Activated naive CD4-positive, alpha-beta T cell treated with anti-CD3 and anti-CD28 coated beads for 36 hours (primary cell): ENCODE data around the gene RHBDD1. TPM values are rescaled to one million over a fixed set of nuclear protein-coding genes. Genes with fewer than 3 reads are reported as not detected.

Experiments
- CTCF ChIA-PET: fragments of 350-600 bp; sonication (Branson Sonifier 250); formaldehyde crosslinking; loops from one replicate; lab custom pipeline; 2021; ENCODE audit warnings: antibody characterized with exemption; lab: Charles Lee
- DNase-seq: peaks from one replicate; pipeline ENCODE4 v3.0.0-alpha.2; 2020
- H3K27ac Mint-ChIP-seq: one replicate; pipeline ENCODE4 v1.8.0; 2021; ENCODE audit warnings: mild to moderate bottlenecking, mixed read lengths
- H3K27me3 Mint-ChIP-seq: one replicate; pipeline ENCODE4 v1.8.0; 2021; ENCODE audit warnings: low read depth, mixed read lengths
- H3K36me3 Mint-ChIP-seq: one replicate; pipeline ENCODE4 v1.8.0; 2021; ENCODE audit warnings: low read depth, mixed read lengths
- H3K4me1 Mint-ChIP-seq: one replicate; pipeline ENCODE4 v1.8.0; 2021; ENCODE audit warnings: low read depth, mixed read lengths
- H3K4me3 Mint-ChIP-seq: one replicate; pipeline ENCODE4 v1.8.0; 2021; ENCODE audit warnings: mild to moderate bottlenecking, moderate library complexity, mixed read lengths
- H3K9me3 Mint-ChIP-seq: one replicate; pipeline ENCODE4 v1.8.0; 2021; ENCODE audit warnings: mixed read lengths
- intact Hi-C: fragments of 100-400 bp; cut with micrococcal nuclease; formaldehyde crosslinking; loops from one replicate; pipeline ENCODE4 v1.15.1; 2023
- total RNA-seq, 2 experiments: library from RNA; stranded (reverse); gene quantifications; one replicate each; pipeline ENCODE4 v1.2.3, GENCODE V29; 2021

RHBDD1 gene
- total RNA-seq, 2 experiments from 2014 or later, result 42.6 to 43.3 TPM

GRCh38 chr2:226910384-226910783, 74.5 kb downstream of the RHBDD1 start:
- no peak overlapping the region for H3K27ac Mint-ChIP-seq

GRCh38 chr2:226911932-226912331, 76.1 kb downstream of the RHBDD1 start:
- CTCF ChIA-PET, result interaction anchor here (1.2 kb wide), 1 partner anchor 10 kb away, joined by 3 read pairs; no protein-coding TSS in a partner anchor
- DNase-seq, result no peak
- Mint-ChIP-seq H3K9me3 (peaks cover 2% of the 10 kb centered on the region), H3K27ac (no peak overlapping the region), H3K4me1 (peaks cover 18% of the 10 kb centered on the region), H3K36me3 (peaks cover 33% of the 10 kb centered on the region), H3K27me3 (no peaks in the 10 kb centered on the region), H3K4me3 (no peak overlapping the region)
- intact Hi-C loops, result no loop called here

More at GRCh38 chr2:226910384-226910783, 74.5 kb downstream of the RHBDD1 start:
- Mint-ChIP-seq H3K4me3 (no peak overlapping the region), H3K36me3 (peaks cover 34% of the 10 kb centered on the region), H3K27me3 (no peaks in the 10 kb centered on the region), H3K9me3 (peaks cover 2% of the 10 kb centered on the region), H3K4me1 (peaks cover 17% of the 10 kb centered on the region)
- DNase-seq, result no peak
- intact Hi-C loops, result no loop called here
- CTCF ChIA-PET, result no interaction called here

- CTCF ChIA-PET, result no interaction called here
- H3K9me3 Mint-ChIP-seq, result peaks cover 2% of the 10 kb centered on the region
These were observed 77.8 kb downstream of the RHBDD1 start for GRCh38 chr2:226913641-226914040.

GRCh38 chr2:226915846-226916360, 80.0 kb downstream of the RHBDD1 start:
- DNase-seq, result no peak
- Mint-ChIP-seq H3K4me1 (peaks cover 18% of the 10 kb centered on the region), H3K36me3 (peaks cover 33% of the 10 kb centered on the region), H3K27me3 (no peaks in the 10 kb centered on the region), H3K9me3 (peaks cover 2% of the 10 kb centered on the region), H3K4me3 (no peak overlapping the region), H3K27ac (no peak overlapping the region)
- intact Hi-C loops, result no loop called here
- CTCF ChIA-PET, result interaction anchor here (0.7 kb wide), 1 partner anchor 56 kb away, joined by 3 read pairs; no protein-coding TSS in a partner anchor

More at GRCh38 chr2:226913641-226914040, 77.8 kb downstream of the RHBDD1 start:
- no peak overlapping the region for H3K27ac Mint-ChIP-seq
- no peaks in the 10 kb centered on the region for H3K27me3 Mint-ChIP-seq
- no peak for DNase-seq
- no peak overlapping the region for H3K4me3 Mint-ChIP-seq
- peaks cover 36% of the 10 kb centered on the region for H3K36me3 Mint-ChIP-seq
- peaks cover 18% of the 10 kb centered on the region for H3K4me1 Mint-ChIP-seq
- intact Hi-C loops, result no loop called here

- Mint-ChIP-seq H3K4me3 (no peak overlapping the region), H3K27ac (no peak overlapping the region), H3K36me3 (peaks cover 37% of the 10 kb centered on the region)
These were observed 80.8 kb downstream of the RHBDD1 start for GRCh38 chr2:226916669-226917068.

GRCh38 chr2:226932443-226932842, 96.6 kb downstream of the RHBDD1 start:
- intact Hi-C loops, result no loop called here
- Mint-ChIP-seq H3K9me3 (no peaks in the 10 kb centered on the region), H3K4me3 (no peak overlapping the region), H3K27me3 (no peaks in the 10 kb centered on the region), H3K27ac (no peak overlapping the region), H3K36me3 (peaks cover 12% of the 10 kb centered on the region), H3K4me1 (no peaks in the 10 kb centered on the region)
- DNase-seq, result no peak
- CTCF ChIA-PET, result no interaction called here

More at GRCh38 chr2:226916669-226917068, 80.8 kb downstream of the RHBDD1 start:
- no peak for DNase-seq
- H3K9me3 Mint-ChIP-seq, result peaks cover 2% of the 10 kb centered on the region
- intact Hi-C loops, result no loop called here
- H3K4me1 Mint-ChIP-seq, result peaks cover 24% of the 10 kb centered on the region
- H3K27me3 Mint-ChIP-seq, result no peaks in the 10 kb centered on the region
- CTCF ChIA-PET, result interaction anchor here (0.7 kb wide), 1 partner anchor 57 kb away, joined by 3 read pairs; no protein-coding TSS in a partner anchor

- H3K9me3 Mint-ChIP-seq, result no peaks in the 10 kb centered on the region
- no peaks in the 10 kb centered on the region for H3K27me3 Mint-ChIP-seq
- H3K4me3 Mint-ChIP-seq, result no peak overlapping the region
- peaks cover 24% of the 10 kb centered on the region for H3K36me3 Mint-ChIP-seq
- DNase-seq, result no peak
- H3K4me1 Mint-ChIP-seq, result no peaks in the 10 kb centered on the region
- no peak overlapping the region for H3K27ac Mint-ChIP-seq
- CTCF ChIA-PET, result interaction anchor here (0.7 kb wide), 1 partner anchor 120 kb away, joined by 3 read pairs; no protein-coding TSS in a partner anchor
- intact Hi-C loops, result no loop called here
These were observed 98.8 kb downstream of the RHBDD1 start for GRCh38 chr2:226934546-226935201.

GRCh38 chr2:226943862-226944620, 108.2 kb downstream of the RHBDD1 start:
- Mint-ChIP-seq H3K36me3 (peaks cover 26% of the 10 kb centered on the region), H3K9me3 (peaks cover 21% of the 10 kb centered on the region), H3K27me3 (no peaks in the 10 kb centered on the region), H3K4me3 (no peak overlapping the region), H3K4me1 (peaks cover 2% of the 10 kb centered on the region), H3K27ac (no peak overlapping the region)
- intact Hi-C loops, result no loop called here
- DNase-seq, result no peak
- CTCF ChIA-PET, result interaction anchor here (0.9 kb wide), 1 partner anchor 117 kb away, joined by 4 read pairs; no protein-coding TSS in a partner anchor

- intact Hi-C loops, result no loop called here
- Mint-ChIP-seq H3K4me3 (no peak overlapping the region), H3K27me3 (no peaks in the 10 kb centered on the region), H3K36me3 (peaks cover 20% of the 10 kb centered on the region), H3K9me3 (peaks cover 12% of the 10 kb centered on the region), H3K27ac (no peak overlapping the region), H3K4me1 (peaks cover 13% of the 10 kb centered on the region)
- CTCF ChIA-PET, result interaction anchor here (0.6 to 0.7 kb wide), 2 partner anchors 14 to 174 kb away, joined by 3 to 5 read pairs; no protein-coding TSS in a partner anchor
- no peak for DNase-seq
These were observed 117.4 kb downstream of the RHBDD1 start for GRCh38 chr2:226953206-226953605.

- H3K4me3 Mint-ChIP-seq, result no peak overlapping the region
- H3K27ac Mint-ChIP-seq, result no peak overlapping the region
- H3K27me3 Mint-ChIP-seq, result no peaks in the 10 kb centered on the region
- H3K4me1 Mint-ChIP-seq, result peaks cover 13% of the 10 kb centered on the region
- CTCF ChIA-PET, result interaction anchor here (0.6 to 0.7 kb wide), 3 partner anchors 13 to 445 kb away, joined by 3 to 5 read pairs (median 3); no protein-coding TSS in a partner anchor
- intact Hi-C loops, result no loop called here
- H3K36me3 Mint-ChIP-seq, result peaks cover 24% of the 10 kb centered on the region
- no peak for DNase-seq
- H3K9me3 Mint-ChIP-seq, result peaks cover 14% of the 10 kb centered on the region
These were observed 118.0 kb downstream of the RHBDD1 start for GRCh38 chr2:226953826-226954225.

GRCh38 chr2:226956659-226957058, 120.8 kb downstream of the RHBDD1 start:
- CTCF ChIA-PET, result no interaction called here
- no peak overlapping the region for H3K27ac Mint-ChIP-seq
- peaks cover 26% of the 10 kb centered on the region for H3K36me3 Mint-ChIP-seq
- peaks cover 14% of the 10 kb centered on the region for H3K9me3 Mint-ChIP-seq
- no peak overlapping the region for H3K4me3 Mint-ChIP-seq
- intact Hi-C loops, result no loop called here
- no peaks in the 10 kb centered on the region for H3K27me3 Mint-ChIP-seq
- no peak for DNase-seq
- H3K4me1 Mint-ChIP-seq, result peaks cover 11% of the 10 kb centered on the region

GRCh38 chr2:226959418-226959817, 123.6 kb downstream of the RHBDD1 start:
- no peak for DNase-seq
- no peaks in the 10 kb centered on the region for H3K4me1 Mint-ChIP-seq
- no peaks in the 10 kb centered on the region for H3K27me3 Mint-ChIP-seq
- CTCF ChIA-PET, result interaction anchor here (0.7 kb wide), 1 partner anchor 120 kb away, joined by 3 read pairs; no protein-coding TSS in a partner anchor
- no peak overlapping the region for H3K27ac Mint-ChIP-seq
- peaks cover 14% of the 10 kb centered on the region for H3K9me3 Mint-ChIP-seq
- intact Hi-C loops, result no loop called here
- H3K36me3 Mint-ChIP-seq, result peaks cover 21% of the 10 kb centered on the region
- no peak overlapping the region for H3K4me3 Mint-ChIP-seq
